GM23248 (cell line): ENCODE results near the gene ASAH2.

Experiments used
- EZH2 ChIP-seq: fragments of 200-600 bp; sonication (generic); IDR thresholded peaks from 2 replicates; pipeline ENCODE4 v1.6.1; 2018; ENCODE audit warnings: antibody characterized with exemption, mild to moderate bottlenecking; ENCODE audit not compliant: insufficient read depth, poor library complexity, severe bottlenecking
- EZH2phosphoT487 ChIP-seq: fragments of 200-600 bp; sonication (generic); IDR thresholded peaks from 2 replicates; pipeline ENCODE4 v1.6.1; 2018; ENCODE audit warnings: antibody characterized with exemption, moderate library complexity, mild to moderate bottlenecking, low read depth; ENCODE audit not compliant: insufficient read depth

- TF ChIP-seq EZH2: no peak
- no peak for TF ChIP-seq EZH2phosphoT487
Measured at GRCh38 chr10:50222199-50222598, 29.1 kb downstream of the ASAH2 start.
